K562 (cell line): ENCODE data around the gene LRMDA. TPM values are rescaled to one million over a fixed set of nuclear protein-coding genes. Genes with fewer than 3 reads are reported as not detected.

Experiments used
- ATAC-seq: fragments of 200-7000 bp; cut with Tn5 transposase; 3 replicates; pipeline ENCODE4 v1.9.1; 2020; ENCODE audit warnings: moderate library complexity
- BruUV-seq: library from RNA; stranded (reverse); fragments of 400-500 nt; replicated peaks from 2 replicates; lab custom pipeline; 2021; lab: Mats Ljungman, UMichigan
- CTCF ChIA-PET: fragments of 300-600 bp; formaldehyde crosslinking; extraction: SDS; loops from one replicate; lab custom pipeline; 2021; ENCODE audit warnings: low intra/inter-chr PET ratio; lab: Yijun Ruan, JAX
- POLR2A ChIA-PET: fragments of 300-600, 350-650 bp; sonication (Branson Sonifier 250); formaldehyde crosslinking; extraction: SDS; loops from one replicate; lab custom pipeline; 2021; ENCODE audit warnings: antibody characterized with exemption, inconsistent platforms; lab: Yijun Ruan, JAX
- DNase-seq, 4 experiments: peaks; one replicate each; pipeline versions ENCODE4 v3.0.0 to v3.0.0-alpha.2; 2011 to 2018; ENCODE audit warnings: low spot score in 3 of 4, mixed read lengths in 3 of 4; ENCODE audit errors: extremely low read depth in 1 of 4
- FAIRE-seq: peaks from 2 replicates; lab custom pipeline; 2011; peaks lifted over from hg19 to GRCh38; lab: Jason Lieb, UNC
- H2AFZ ChIP-seq: 2 replicates; pipeline ENCODE4 v1.6.0; 2011; ENCODE audit warnings: low read depth, low read length, control low read depth, inconsistent platforms
- H3K27ac ChIP-seq: fragments of 200-600 bp; 3 replicates; pipeline ENCODE4 v1.8.0; 2011; ENCODE audit warnings: low read depth, mild to moderate bottlenecking, control low read depth, inconsistent platforms, low read length, moderate library complexity, mixed read lengths; ENCODE audit errors: extremely low read depth
- H3K27me3 ChIP-seq, 2 experiments: fragments of 300-600 bp in 1 of 2; 2 replicates in 1 of 2; 3 replicates in 1 of 2; pipeline versions ENCODE4 v1.6.0 to v1.8.0; 2011; ENCODE audit warnings: inconsistent platforms in 2 of 2, low read length in 2 of 2, mild to moderate bottlenecking in 1 of 2, mixed read lengths in 1 of 2, moderate library complexity in 1 of 2; ENCODE audit not compliant: control insufficient read depth in 2 of 2, insufficient read depth in 2 of 2
- H3K36me3 ChIP-seq: fragments of 300-600 bp; 3 replicates; pipeline ENCODE4 v1.8.0; 2011; ENCODE audit warnings: mild to moderate bottlenecking, low read length, inconsistent platforms; ENCODE audit not compliant: control insufficient read depth, insufficient read depth
- H3K4me1 ChIP-seq, 2 experiments: fragments of 200-600 bp in 1 of 2; replicated peaks in 1 of 2; 2 replicates in 1 of 2; 3 replicates in 1 of 2; pipeline versions ENCODE4 v1.5.1 to v1.8.0; 2011; ENCODE audit warnings: inconsistent platforms in 2 of 2, low read length in 2 of 2, mild to moderate bottlenecking in 1 of 2, mixed read lengths in 1 of 2, moderate library complexity in 1 of 2; ENCODE audit not compliant: control insufficient read depth in 2 of 2, insufficient read depth in 2 of 2
- H3K4me2 ChIP-seq: 2 replicates; pipeline ENCODE4 v1.6.1; 2011; ENCODE audit warnings: low read length, control low read depth, inconsistent platforms, mixed read lengths; ENCODE audit not compliant: insufficient read depth
- H3K4me3 ChIP-seq: fragments of 200-600 bp; sonication (generic), shearing (Covaris generic); 2 replicates; pipeline ENCODE4 v1.5.1; 2016; ENCODE audit warnings: control low read depth, inconsistent platforms
- H3K79me2 ChIP-seq: fragments of 200-600 bp; 3 replicates; pipeline ENCODE4 v1.8.0; 2011; ENCODE audit warnings: low read length, inconsistent platforms; ENCODE audit not compliant: control insufficient read depth, insufficient read depth
- H3K9ac ChIP-seq, 2 experiments: 2 replicates each; pipeline versions ENCODE4 v1.6.0 to v1.6.1; 2011; ENCODE audit warnings: low read depth in 2 of 2, low read length in 2 of 2, control low read depth in 1 of 2, inconsistent platforms in 1 of 2, mild to moderate bottlenecking in 1 of 2, mixed read lengths in 1 of 2; ENCODE audit not compliant: insufficient read depth in 1 of 2
- H3K9me1 ChIP-seq: one replicate; pipeline ENCODE4 v1.6.0; 2011; ENCODE audit warnings: inconsistent platforms, mild to moderate bottlenecking, low read length, moderate library complexity; ENCODE audit not compliant: control insufficient read depth, insufficient read depth
- H3K9me3 ChIP-seq: replicated peaks from 2 replicates; pipeline ENCODE4 v1.5.1; 2011; ENCODE audit warnings: low read depth, low read length, inconsistent platforms; ENCODE audit not compliant: control insufficient read depth, insufficient read depth
- H4K20me1 ChIP-seq: replicated peaks from 2 replicates; pipeline ENCODE4 v1.6.1; 2011; ENCODE audit warnings: low read length, inconsistent platforms, mixed read lengths; ENCODE audit not compliant: control insufficient read depth, insufficient read depth
- BACH1 ChIP-seq: fragments of 200-800 bp; sonication (Bioruptor generic); IDR thresholded peaks from 2 replicates; pipeline ENCODE4 v1.6.1; 2016; ENCODE audit warnings: missing genetic modification characterization, missing compliant biosample characterization
- DDX20 ChIP-seq: fragments of 450-650 bp; IDR thresholded peaks from 2 replicates; pipeline ENCODE4 v1.6.1; 2016; ENCODE audit warnings: missing genetic modification characterization, low read depth, mild to moderate bottlenecking, missing compliant biosample characterization, moderate library complexity
- NEUROD1 ChIP-seq: fragments of 150-350 bp; IDR thresholded peaks from 2 replicates; pipeline ENCODE4 v1.6.1; 2014; ENCODE audit warnings: borderline replicate concordance, low read length, low read depth; ENCODE audit not compliant: partially characterized antibody
- PML ChIP-seq: IDR thresholded peaks from 2 replicates; pipeline ENCODE4 v1.6.1; 2012; ENCODE audit warnings: low read length, inconsistent platforms
- SNIP1 ChIP-seq: fragments of 450-650 bp; IDR thresholded peaks from 2 replicates; pipeline ENCODE4 v1.7.1; 2017; ENCODE audit warnings: low read depth, mild to moderate bottlenecking
- SP1 ChIP-seq: sonication (generic); formaldehyde crosslinking; IDR thresholded peaks from 2 replicates; pipeline ENCODE4 v1.8.1; 2022; ENCODE audit warnings: mild to moderate bottlenecking, missing genetic modification reagents
- ZC3H8 ChIP-seq: fragments of 450-650 bp; IDR thresholded peaks from 2 replicates; pipeline ENCODE4 v1.6.1; 2017
- ZKSCAN3 ChIP-seq: fragments of 250-450 bp; sonication (Bioruptor Pico); IDR thresholded peaks from 2 replicates; pipeline ENCODE4 v1.4.0; 2020
- ZNF143 ChIP-seq: sonication (generic); formaldehyde crosslinking; IDR thresholded peaks from 2 replicates; pipeline ENCODE4 v1.9.0; 2022; ENCODE audit warnings: mild to moderate bottlenecking, missing genetic modification reagents
- ZNF76 ChIP-seq: fragments of 250-450 bp; sonication (Bioruptor Pico); IDR thresholded peaks from 2 replicates; pipeline ENCODE4 v1.4.0; 2020; ENCODE audit warnings: mild to moderate bottlenecking, moderate library complexity, borderline replicate concordance
- ZNF79 ChIP-seq: fragments of 250-450 bp; sonication (Bioruptor Pico); IDR thresholded peaks from 2 replicates; pipeline ENCODE4 v1.4.0; 2020; ENCODE audit warnings: low read depth, mild to moderate bottlenecking, moderate library complexity
- WGBS: fragments of 100-300 bp; shearing (Covaris generic); methylation state at CpG from one replicate; pipeline ENCODE4 v1.1.6; 2016; ENCODE audit warnings: low coverage, mixed read lengths; ENCODE audit not compliant: insufficient coverage; ENCODE audit errors: missing lambda C conversion rate; 5-methylcytosine and 5-hydroxymethylcytosine counted together
- in situ Hi-C: fragments of 300-500 bp; cut with MboI; formaldehyde crosslinking; loops from 4 replicates; pipeline ENCODE4 v1.15.0; 2018; ENCODE audit warnings: inconsistent platforms, mixed read lengths
- intact Hi-C: fragments of 100-400 bp; cut with micrococcal nuclease; formaldehyde crosslinking; loops from 2 replicates; pipeline ENCODE4 v1.14.2; 2022
- polyA plus RNA-seq, 8 experiments: library from polyadenylated mRNA; depleted of rRNA in 4 of 8; stranded (reverse) in 5 of 8; unstranded in 3 of 8; fragments of >200 nt; fragmentation: Nextera tagmentation in 2 of 8; fragmentation: Illumina TruSeq in 1 of 8; extraction: Ambion mirVana in 2 of 8; extraction: Trizol in 1 of 8; gene quantifications; 2 replicates each; pipeline versions ENCODE4 v1.2.1 to v1.2.3, GENCODE V29; 2011 to 2014; ENCODE audit warnings: inconsistent platforms in 1 of 8, missing spikeins in 1 of 8
- total RNA-seq, 7 experiments: library from RNA; depleted of rRNA in 6 of 7; stranded (reverse); fragments of >200 nt in 6 of 7; fragmentation: Illumina TruSeq in 2 of 7; extraction: Trizol in 2 of 7; gene quantifications; 2 replicates each; pipeline versions ENCODE4 v1.2.1 to v1.2.3, GENCODE V29; 2011 to 2021; ENCODE audit warnings: low replicate concordance in 1 of 7
- TF ChIP-seq, protein P1 (sequence below): fragments of 250-450 bp; sonication (Bioruptor Pico); IDR thresholded peaks from 2 replicates; pipeline ENCODE4 v1.8.0; 2021; ENCODE audit warnings: borderline replicate concordance, mild to moderate bottlenecking, moderate library complexity; ENCODE audit not compliant: poor library complexity, severe bottlenecking
- TF ChIP-seq, protein P2 (sequence below): fragments of 250-450 bp; sonication (Bioruptor Pico); IDR thresholded peaks from 2 replicates; pipeline ENCODE4 v1.5.0; 2021

Gene LRMDA
- total and polyA plus RNA-seq, 9 of the 15 experiments (the other 6 are each of a cell fraction or from before 2014, with no cell fraction given), result 0.25 TPM; not detected in 8

DNA sequence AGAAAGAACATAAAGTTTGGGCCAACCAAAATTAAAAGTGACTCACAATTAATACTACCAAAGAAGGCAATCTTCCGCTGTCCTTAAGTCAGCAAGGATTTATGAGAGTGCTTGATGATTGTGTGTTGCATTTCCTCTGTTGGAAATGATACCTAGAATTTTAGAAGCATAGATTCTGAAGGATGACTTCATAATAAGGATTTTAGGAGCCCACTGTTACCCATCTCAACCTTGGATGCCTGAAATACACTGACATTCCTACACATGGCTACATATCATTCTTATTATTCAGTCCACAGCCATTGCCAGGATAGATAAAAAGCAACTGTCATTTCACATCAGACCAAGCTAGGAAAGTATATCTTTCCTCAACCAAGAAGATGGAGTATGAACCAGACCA lies 823.8 kb downstream of the LRMDA start:
- intact Hi-C loops, result no loop called here
- H3K4me2 ChIP-seq, result no peak overlapping the region
- no peaks in the 10 kb centered on the region for H3K9me1 ChIP-seq
- H3K4me1 ChIP-seq, result no peaks in the 10 kb centered on the region
- no peaks in the 10 kb centered on the region for H3K27me3 ChIP-seq
- H3K36me3 ChIP-seq, result no peaks in the 10 kb centered on the region
- DNase-seq (no peak), ATAC-seq (no peak), FAIRE-seq (no peak)
- no peak overlapping the region for H3K27ac ChIP-seq
- in situ Hi-C loops, result no loop called here
- H3K79me2 ChIP-seq, result no peaks in the 10 kb centered on the region
- H4K20me1 ChIP-seq, result no peaks in the 10 kb centered on the region
- H3K4me3 ChIP-seq, result no peak overlapping the region
- no peaks in the 10 kb centered on the region for H3K9me3 ChIP-seq
- H3K9ac ChIP-seq, result no peak overlapping the region
- 0% methylated on average over 1 of the region's 1 CpG for WGBS
- POLR2A ChIA-PET, result no interaction called here
- TF ChIP-seq SP1 (no peak), DDX20 (tag) (no peak), BACH1 (tag) (no peak), SNIP1 (no peak), ZNF143 (CRISPR knock-in tag) (no peak)
- TF ChIP-seq, all 486 proteins: peak for 0
- CTCF ChIA-PET, result no interaction called here
- H2AFZ ChIP-seq, result no peak overlapping the region
- no TSS peak for BruUV-seq

DNA sequence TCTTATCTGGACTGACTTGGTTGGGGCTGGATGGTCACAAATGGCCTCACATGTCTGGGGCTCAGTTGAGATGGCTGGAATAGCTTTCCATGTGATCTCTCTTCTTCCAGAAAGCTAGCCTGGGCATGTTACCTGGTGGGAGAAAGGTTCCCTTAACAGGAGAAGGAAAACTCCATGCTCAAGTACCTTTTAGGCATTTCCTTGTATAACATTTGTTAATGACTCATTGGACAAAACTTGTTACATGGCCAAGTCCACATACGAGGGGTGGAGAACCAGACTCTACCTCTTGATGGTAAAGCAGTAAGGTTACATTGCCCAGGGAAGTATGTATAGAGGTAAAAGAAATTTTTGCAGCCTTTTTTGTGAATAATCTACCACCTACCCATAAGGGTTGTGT lies 826.4 kb downstream of the LRMDA start:
- DNase-seq (no peak), ATAC-seq (no peak), FAIRE-seq (no peak)
- in situ Hi-C loops, result no loop called here
- Histone ChIP-seq H3K27me3 (no peaks in the 10 kb centered on the region), H3K4me2 (no peak overlapping the region), H3K4me3 (no peak overlapping the region), H3K9ac (no peak overlapping the region), H3K9me3 (no peaks in the 10 kb centered on the region), H3K27ac (no peak overlapping the region), H3K79me2 (no peaks in the 10 kb centered on the region), H2AFZ (no peak overlapping the region), H3K9me1 (no peaks in the 10 kb centered on the region), H4K20me1 (no peaks in the 10 kb centered on the region), H3K4me1 (no peaks in the 10 kb centered on the region), H3K36me3 (no peaks in the 10 kb centered on the region)
- ChIA-PET POLR2A (no interaction called here), CTCF (no interaction called here)
- intact Hi-C loops, result no loop called here
- WGBS, result 0% methylated on average over 1 of the region's 1 CpG
- no TSS peak for BruUV-seq
- TF ChIP-seq ZNF79 (CRISPR knock-in tag) (no peak), NEUROD1 (no peak), ZKSCAN3 (CRISPR knock-in tag) (no peak), ZNF76 (no peak), ZC3H8 (no peak), PML (no peak)
- TF ChIP-seq, protein P1, sequence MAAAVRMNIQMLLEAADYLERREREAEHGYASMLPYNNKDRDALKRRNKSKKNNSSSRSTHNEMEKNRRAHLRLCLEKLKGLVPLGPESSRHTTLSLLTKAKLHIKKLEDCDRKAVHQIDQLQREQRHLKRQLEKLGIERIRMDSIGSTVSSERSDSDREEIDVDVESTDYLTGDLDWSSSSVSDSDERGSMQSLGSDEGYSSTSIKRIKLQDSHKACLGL (CRISPR knock-in tag), result no peak
- TF ChIP-seq, protein P2, sequence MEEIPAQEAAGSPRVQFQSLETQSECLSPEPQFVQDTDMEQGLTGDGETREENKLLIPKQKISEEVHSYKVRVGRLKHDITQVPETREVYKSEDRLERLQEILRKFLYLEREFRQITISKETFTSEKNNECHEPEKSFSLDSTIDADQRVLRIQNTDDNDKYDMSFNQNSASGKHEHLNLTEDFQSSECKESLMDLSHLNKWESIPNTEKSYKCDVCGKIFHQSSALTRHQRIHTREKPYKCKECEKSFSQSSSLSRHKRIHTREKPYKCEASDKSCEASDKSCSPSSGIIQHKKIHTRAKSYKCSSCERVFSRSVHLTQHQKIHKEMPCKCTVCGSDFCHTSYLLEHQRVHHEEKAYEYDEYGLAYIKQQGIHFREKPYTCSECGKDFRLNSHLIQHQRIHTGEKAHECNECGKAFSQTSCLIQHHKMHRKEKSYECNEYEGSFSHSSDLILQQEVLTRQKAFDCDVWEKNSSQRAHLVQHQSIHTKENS, result no peak
